Stimulated activated CD4-positive, alpha-beta T cell treated with anti-CD3 and anti-CD28 coated beads, Interleukin-1b, Interleukin-23, amount 100 ng/mL, for 1 hour (primary cell): ENCODE measurements around the gene GBA2.

ENCODE experiments used
- DNase-seq, 2 donors: peaks; one replicate each; pipeline ENCODE4 v3.0.0-alpha.2; 2020; ENCODE audit warnings: low read depth in 2 of 2

GBA2 gene

DNA sequence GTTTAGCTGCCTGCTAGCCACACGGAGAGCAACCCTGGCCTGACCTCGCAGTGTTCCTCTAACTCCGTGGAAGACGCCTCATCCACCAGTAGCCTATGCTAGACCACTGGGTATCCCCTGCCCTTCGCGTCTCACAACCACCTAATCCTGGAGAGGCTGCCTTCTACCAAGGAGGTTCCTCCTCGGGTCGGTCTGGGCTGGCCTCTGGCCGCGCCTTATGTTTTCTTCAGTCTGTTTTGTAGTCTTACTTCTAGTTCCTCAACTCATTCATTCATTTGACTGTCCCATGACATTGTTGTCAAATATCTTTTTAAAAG lies 57.7 kb downstream of the GBA2 start:
- DNase-seq: no peak

- no peak for DNase-seq
Measured at GRCh38 chr9:35690614-35691333, 58.3 kb downstream of the GBA2 start.

DNA sequence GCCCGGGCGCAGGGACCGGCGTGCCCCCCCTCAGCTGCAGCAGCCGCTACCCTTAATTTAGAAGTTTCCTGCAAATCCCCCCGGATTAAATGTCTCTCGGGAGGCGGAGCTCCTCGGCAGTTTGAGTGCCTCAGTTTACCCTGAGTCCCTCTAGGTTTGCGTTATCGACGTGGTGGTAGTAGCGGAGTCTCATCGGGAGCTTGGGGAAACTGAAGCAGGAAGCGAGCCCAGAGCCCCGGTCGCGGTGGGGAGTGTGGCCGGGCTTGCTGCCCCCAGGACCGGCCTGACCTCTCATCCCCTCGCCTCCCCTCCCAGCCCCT lies 58.8 kb downstream of the GBA2 start:
- no peak for DNase-seq

- DNase-seq: no peak
Measured at GRCh38 chr9:35689542-35690293, 59.3 kb downstream of the GBA2 start, which contains the start of gene TPM2. TSS of gene TPM2 (minus strand) at chr9:35689925. CDS start at chr9:35689817, 108 bp downstream.

- no peak for DNase-seq
Measured at GRCh38 chr9:35688558-35689541, 60.2 kb downstream of the GBA2 start.

GRCh38 chr9:35687972-35688557 lies 61.0 kb downstream of the GBA2 start:
- DNase-seq: no peak

GRCh38 chr9:35687306-35687705 lies 61.7 kb downstream of the GBA2 start:
- no peak for DNase-seq
